LNCAP (cell line): ENCODE data around the gene TTC3.

ENCODE experiments used
- TF ChIP-seq, protein P1 (sequence below): fragments of 450-650 bp; IDR thresholded peaks from 2 replicates; pipeline ENCODE4 v1.5.1; 2017; ENCODE audit warnings: mild to moderate bottlenecking

TTC3 gene

DNA sequence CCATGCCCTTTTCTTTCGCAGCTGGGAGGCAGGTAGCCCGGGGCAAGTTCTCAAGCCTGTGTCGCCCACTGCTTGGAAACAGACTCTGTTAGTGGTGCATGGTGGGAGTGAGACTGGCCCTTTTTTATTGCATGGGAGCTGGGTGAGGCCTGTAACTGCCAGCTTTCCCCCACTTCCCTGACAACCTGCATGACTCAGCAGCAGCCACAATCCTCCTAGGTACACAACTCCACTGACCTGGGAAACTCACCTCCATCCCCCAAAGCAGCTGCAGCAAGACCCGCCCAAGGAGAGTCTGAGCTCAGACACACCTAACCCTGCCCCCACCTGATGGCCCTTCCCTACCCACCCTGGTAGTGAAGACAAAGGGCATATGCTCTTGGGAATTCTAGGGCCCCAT is 26.0 kb upstream of the TTC3 start:
- TF ChIP-seq, protein P1, sequence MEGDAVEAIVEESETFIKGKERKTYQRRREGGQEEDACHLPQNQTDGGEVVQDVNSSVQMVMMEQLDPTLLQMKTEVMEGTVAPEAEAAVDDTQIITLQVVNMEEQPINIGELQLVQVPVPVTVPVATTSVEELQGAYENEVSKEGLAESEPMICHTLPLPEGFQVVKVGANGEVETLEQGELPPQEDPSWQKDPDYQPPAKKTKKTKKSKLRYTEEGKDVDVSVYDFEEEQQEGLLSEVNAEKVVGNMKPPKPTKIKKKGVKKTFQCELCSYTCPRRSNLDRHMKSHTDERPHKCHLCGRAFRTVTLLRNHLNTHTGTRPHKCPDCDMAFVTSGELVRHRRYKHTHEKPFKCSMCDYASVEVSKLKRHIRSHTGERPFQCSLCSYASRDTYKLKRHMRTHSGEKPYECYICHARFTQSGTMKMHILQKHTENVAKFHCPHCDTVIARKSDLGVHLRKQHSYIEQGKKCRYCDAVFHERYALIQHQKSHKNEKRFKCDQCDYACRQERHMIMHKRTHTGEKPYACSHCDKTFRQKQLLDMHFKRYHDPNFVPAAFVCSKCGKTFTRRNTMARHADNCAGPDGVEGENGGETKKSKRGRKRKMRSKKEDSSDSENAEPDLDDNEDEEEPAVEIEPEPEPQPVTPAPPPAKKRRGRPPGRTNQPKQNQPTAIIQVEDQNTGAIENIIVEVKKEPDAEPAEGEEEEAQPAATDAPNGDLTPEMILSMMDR, result no peak

DNA sequence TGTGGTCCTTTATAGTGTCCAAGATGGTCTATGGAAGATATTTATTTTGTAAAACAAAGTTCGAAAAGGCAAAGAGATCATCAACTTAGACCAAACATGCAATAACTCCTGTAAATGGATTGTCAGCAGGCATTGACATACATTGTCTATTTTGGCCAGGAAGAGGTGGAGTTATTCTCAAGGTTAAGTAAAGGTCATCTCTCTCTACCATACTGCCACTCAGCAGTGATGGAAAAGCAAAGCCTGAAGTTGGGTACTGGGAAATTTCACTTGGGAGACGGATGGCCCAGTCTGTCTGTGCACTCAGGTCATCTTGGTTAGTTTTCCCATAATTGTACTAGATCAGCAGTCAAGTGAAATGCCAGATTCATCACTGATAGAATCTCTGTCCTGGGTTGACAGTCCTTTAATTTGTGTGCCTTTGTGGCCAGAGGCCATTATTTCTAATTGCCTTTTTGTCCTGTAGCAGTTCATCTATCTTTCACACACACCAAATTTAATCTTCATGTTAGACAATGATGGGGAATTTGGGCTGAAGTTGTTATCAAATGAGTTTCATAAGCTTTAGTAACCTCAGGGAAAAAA is 17.7 kb upstream of the TTC3 start:
- TF ChIP-seq, protein P1, result no peak

DNA sequence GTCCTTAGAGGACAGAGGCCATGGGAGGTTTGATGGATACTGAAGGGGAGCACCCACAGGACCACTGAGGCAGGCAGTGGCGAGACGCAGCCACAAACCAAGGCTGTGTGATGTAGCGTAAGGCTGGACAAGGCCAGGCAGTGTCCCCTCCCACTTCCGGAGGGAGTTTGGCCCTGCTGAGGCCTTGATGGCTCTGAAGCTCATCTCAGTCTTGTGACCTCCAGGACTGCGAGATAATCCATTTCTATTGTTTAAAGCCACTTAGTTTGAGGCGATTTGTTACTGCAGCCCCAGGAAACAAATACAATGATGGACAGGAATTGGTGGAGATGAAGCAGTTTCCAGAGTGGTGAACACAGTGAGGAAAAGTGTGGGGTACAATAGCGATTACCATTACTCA is 15.4 kb upstream of the TTC3 start:
- TF ChIP-seq, protein P1, result no peak

DNA sequence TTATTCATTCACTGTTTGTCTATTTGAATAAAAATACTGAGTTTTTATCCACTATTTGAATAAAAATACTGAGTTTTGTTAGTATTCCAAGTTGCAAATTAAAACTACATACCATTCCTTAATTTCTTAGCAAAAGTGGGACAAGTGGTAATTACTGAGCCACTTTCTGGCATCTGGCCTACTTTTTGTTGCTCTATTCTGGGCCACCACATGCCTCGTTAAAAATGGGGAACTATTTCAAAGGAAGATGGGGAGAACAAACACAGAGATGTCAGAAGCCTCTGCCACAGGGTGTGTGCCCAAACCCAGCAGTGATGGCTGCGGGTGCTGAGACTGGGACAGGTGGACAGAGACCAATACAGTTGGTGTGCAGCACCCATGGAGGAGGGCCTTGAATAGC is 14.8 kb upstream of the TTC3 start:
- TF ChIP-seq, protein P1, result no peak

DNA sequence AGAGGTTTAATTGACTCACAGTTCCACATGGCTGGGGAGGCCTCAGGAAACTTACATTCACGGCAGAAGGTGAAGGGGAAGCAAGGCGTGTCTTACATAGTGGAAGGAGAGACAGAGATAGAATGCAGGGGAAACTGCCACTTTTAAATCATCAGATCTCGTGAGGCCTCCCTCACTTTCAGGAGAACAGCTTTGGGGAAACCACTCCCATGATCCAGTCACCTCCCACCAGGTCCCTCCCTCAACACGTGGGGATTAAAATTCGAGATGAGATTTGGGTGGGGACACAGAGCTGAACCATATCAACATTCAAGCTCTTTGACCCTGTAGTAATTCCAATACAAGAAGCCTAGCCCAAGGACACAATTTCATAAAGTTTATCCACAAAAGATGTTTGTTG is 13.9 kb upstream of the TTC3 start:
- TF ChIP-seq, protein P1, result no peak

DNA sequence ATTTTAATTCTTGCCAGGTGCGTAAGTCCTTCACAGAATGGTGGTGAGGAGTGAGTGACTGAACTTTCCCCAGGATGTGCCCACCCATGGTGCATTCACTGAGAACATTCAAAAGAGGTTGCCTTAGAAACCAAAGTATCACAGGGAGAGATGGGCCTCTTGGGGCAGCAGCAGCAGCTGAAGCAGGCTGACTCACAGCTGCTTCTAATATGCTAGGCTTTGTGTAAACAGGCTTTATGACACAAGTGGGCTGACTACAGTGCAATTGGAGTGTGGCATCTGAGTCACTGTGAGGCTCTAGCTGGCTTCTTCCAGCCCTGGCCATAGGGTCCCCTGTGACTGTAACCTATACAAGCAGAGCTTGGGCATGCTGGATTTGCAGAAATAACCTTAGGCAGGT is 12.8 kb upstream of the TTC3 start:
- TF ChIP-seq, protein P1, result no peak

DNA sequence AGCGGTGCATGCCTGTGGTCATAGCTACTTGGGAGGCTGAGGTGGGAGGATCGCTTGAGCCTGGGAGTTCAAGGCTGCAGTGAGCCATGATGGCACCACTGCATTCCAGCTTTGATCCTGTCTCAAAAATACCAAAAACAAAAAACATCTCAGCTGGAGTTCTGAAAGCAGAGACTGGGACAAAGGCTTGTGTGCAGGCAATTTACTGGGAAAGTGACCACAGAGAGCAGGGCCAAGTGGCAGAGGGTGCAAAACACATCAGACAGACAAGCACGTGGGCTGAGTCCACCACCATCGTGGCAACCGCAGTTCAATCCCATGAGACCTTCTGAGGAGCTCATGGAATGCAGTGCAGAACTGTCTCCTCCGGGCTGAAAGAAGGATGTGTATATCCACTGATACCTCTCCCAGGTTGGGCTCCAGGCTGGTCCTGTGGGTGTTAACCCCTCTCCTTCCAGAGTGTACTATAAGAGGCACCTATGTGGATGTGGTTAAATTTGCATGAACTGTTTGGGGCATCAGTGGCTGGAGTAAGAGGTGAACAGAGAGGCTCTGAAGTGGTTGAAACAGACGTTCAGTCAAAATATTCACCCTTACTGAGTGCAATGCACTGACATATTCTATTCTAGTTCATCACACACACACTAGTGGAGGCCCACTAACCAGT is 11.0 kb upstream of the TTC3 start:
- TF ChIP-seq, protein P1, result no peak

DNA sequence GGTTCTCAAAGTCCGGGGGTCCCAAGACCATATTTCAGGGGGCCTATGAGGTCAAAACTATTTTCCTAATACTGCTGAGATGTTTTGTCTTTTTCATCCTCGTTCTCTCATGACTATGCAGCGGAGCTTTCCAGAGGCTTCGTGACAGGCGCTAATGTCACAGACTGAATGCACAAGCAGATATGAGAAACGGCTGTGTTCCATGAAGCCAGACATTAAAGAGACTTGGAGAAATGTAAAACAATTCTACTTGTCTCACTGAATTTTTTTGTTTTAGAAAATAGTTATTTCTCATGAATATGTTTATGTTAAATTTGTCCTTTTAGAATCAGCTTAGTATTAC is 10.5 kb upstream of the TTC3 start:
- TF ChIP-seq, protein P1, result no peak
